Fibroblast of skin of abdomen (primary cell): ENCODE results near the gene PROX2.

Experiments
- DNase-seq: peaks from one replicate; pipeline ENCODE4 v3.0.0-alpha.2; 2013

The PROX2 gene

DNA sequence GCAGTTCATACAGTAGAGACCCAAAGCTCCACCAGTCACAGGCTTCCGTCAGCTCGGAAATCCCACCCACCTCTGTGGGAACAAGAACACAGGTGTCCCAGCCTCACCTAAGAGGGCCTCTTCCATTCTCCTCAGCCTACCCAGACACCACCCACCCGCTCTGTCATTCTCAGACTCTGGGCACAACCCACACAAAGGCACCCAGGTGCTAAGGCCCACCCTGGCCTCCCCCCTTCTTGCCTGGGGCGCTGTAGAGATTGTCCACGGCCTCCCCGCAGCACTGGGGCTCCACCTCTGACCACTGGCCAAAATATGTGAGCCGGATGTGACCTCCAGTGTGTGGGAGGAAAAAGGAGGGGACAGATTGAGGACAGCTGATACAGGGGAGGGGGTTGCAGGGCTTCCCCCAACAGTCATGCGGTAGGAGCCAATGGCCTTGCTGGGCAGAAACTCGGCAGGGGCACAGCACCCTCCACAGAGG lies 33.0 kb upstream of the PROX2 start:
- no peak for DNase-seq

DNA sequence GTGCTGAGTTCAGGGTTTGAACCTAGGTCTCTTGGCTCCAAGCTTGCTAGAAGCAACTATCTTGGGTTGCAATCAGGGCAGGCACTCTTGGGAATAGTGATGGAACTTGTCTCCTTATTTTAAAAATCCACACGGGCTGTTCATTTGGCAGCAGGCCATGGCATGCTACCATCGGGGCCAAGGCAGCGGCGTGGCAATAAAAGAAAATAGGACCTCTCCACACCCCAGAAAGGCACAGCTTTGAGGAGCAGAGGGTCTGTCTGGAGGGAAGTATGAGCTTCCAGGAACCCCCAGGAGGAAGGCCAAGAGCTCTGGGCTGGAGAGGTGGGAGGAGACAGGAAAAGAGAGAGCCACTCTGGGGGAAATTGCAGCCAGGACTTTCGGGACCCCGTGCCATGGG lies 31.8 kb upstream of the PROX2 start:
- no peak for DNase-seq

DNA sequence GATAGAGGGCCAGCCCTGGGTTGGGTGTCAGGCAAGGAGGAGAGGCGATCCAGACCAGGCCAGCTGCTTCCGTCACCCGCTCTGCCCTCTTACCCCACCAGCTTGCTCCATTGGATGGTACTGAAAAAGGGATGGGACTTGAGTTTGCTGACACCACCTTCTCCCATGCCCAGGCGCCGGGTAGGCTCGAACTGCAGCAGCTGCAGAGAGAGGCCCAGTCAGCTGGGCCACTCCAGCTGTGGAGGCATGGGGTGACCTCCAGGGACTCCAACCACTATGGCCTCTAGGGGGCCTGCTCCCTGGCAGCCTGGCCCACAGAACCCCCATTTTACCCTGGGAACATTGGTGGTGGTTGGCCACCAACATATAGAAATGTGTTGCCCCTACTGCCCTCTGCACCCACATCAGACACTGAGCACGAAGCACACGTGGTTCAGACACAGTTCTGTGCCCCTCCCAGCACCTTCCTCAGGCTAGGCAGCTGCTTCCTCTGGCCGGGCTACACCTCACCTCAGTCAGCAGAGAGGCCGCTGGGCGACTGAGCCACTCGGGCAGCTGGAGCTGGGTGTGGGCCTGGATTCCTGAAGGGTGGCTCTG lies 31.1 kb upstream of the PROX2 start:
- DNase-seq: no peak

DNA sequence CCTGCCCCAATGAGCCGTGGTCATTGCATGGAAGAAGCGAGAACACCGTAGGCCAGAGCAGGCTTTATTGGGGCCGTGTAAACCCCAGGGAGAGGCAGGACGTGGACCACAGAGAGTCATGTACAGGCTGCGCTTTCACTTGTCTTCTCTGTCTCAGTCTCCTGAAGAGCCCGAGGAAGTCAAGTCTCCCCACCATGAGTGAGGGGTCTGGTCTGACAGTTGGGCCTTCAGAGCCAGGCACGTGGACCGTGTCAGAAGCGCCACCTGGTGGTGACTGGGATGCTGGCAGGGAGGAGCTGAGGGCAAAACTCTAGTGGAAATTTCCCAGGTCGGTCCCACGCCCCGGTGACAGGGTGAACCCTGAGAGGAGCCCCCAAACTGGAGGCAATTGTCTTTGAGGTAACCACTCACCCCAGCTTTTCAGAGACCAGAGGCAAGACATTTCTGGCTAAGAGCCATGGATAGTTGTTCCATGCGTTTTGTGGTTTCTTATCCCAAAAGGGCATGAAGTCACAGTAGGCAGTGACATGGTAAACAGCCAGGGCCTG lies 29.7 kb upstream of the PROX2 start:
- DNase-seq: peak; percentile 56

DNA sequence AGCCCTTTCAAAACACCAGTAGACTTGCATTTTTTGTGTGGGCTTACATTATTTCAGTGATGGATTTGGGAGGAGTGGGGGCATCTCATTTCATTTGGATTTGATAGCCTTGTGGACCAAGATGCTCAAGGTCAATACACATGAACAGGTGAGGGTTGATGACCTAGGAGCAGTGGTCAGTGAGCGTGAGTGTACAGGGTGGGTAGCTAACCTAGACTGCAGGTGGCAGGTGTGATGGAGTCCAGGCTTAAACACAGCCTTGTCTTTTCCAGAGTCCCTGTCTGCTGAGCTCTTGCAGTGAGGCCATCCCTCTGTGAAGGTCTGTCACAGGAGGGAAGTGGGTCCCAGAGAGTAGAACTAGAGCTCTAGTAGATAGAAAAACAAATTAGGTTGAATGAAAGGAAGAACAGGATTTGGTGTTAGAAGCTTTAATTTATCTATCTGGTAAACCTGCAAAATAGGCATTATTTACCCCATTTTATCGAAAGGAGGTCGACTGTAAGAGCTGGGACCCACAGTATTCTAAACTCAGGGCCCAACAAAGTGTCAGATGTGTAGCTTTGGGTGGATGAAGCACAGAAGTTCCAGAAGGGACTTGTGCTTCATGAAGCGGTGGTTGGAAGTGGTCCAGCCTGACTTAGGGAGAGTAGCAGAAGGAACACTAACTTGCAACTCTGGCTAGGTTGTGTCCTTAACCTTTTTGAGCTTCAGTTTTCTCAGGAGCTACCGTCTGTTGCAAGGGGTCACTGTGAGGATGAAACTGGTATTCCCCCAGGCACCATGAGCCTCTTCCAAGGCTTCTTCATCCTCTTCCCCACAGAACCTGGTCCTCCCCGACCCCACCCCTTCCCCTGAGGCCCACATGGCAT lies 28.9 kb upstream of the PROX2 start:
- DNase-seq: no peak

DNA sequence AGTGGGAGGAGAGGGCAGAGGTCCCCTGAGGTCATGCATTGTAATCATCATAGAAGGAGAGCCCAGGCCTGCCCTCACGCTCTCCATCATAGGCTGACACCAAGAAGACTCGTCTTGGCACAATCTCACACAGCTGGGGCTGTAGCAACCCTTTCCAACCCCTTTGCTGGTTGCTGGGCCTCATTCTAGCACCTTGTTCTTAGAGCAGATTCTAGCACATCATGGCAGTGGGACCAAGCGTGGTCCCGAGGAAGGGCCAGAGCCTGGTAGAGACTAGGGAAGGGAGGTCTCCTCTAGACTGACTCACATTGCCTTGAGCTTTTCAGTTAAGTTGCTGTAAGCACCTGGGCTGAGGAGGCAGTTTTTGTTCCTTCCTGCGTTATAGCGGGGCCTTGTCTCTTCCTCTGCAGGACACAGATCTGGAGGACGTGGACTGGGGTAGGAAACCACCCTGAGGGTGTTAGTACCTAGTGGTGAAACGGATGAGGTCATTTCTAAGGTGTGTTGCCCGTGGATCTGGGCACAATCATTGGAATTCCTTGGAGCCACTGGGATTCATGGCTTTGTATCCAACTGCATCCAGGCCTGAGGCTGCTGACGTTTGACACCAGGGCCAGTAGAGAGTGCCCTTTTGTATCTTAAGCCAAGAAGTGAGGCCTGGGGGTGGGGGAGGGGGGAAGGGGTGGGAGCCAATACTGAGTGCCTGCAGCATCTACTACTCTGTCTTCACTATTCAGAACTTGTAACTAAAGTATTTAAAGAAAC lies 27.2 kb upstream of the PROX2 start:
- no peak for DNase-seq

DNA sequence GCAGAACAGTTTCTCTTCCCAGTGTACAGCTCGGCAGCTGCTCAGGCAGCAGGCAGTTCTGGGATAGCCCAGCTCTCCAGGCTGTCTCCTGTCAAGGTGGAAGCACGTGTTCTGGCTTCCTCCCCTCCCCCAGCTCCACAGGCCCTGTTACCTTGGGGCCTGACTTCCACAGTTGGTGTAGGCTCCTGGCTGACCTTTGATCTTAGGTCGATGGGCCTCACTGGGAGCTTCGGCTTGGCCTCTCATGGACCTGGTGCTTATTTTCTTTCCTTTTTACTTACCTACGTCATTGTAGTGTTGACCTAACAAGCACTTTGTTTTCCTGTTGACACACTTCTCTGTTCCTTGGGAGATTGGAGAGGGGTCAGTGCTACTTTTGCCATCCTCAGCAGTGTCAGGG lies 22.7 kb upstream of the PROX2 start:
- no peak for DNase-seq

DNA sequence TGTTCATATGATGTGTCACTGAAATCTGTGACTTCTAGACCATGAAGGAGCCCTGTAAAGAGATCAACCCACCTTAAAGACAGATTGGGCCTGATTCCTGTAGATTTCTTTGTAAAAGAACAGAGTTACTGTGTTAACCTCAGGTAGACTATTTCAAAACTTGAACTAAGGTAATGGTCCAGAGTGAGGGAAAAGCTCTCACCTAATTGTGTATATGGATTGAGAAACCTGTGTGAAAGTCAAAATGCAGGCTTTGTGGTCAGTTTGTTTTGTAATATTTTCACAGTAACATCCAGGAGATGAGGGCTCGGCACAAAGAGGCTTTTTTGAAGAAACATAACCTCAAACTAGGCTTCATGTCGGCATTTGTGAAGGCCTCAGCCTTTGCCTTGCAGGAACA lies 22.1 kb upstream of the PROX2 start:
- DNase-seq: no peak

DNA sequence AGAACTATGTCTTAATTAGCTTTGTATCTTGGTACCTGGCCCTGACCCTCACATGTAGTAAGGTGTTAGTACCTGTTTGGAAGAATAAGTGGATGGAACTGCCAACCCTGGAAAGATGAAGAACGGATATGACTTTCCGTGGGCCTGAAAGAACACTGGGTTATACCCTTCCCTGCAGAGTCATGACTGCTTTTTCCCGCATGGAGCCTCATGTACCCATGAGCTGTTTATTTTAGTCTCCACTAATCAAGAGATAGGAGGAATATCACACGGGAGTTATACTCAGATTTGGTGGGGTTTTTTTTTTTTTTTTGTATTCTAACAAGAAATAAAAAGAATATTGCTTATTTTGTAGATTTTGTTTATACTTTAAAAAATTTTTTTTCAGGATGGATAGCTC lies 21.7 kb upstream of the PROX2 start:
- DNase-seq: no peak

DNA sequence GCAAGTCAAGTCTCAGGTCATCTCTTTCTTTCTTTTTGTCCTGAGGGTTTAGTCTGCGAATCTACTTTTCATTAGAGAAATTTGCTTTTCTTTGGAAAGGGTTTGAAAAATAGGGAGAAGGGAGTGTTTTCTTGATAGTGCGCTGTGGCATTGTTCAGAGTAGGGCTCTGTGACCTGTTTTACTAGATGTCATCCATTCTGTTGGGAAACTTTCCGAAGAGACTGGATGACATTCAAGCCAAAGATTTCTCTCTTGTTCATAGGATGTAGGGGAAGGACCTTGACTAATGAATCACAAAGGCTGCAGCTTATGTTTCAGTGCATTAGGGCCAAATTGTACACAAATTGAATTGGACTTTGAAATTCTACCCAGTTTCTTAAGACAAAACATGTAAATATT lies 20.5 kb upstream of the PROX2 start:
- no peak for DNase-seq

DNA sequence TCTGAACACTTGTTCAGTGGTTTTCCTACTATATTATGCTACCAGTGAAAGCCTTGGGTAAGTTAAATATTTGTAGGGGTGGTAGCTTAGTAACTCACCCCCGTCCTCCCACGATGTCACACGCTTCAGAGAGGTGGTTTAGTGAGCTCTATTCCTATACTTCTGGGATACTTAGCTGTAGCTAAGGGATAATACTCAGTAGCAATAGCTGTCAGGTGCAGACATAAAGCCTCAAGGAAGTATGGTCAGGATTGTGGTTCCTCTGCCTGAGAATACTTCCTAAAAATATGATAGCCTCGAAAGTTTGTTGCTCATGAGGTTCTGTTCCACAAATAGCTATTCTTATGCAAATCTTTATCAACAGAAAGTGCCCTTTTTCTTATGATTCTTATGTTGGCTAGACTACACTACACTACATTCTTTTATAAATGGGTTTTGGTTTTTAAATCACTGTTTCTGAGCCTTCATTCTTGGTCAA lies 17.7 kb upstream of the PROX2 start:
- no peak for DNase-seq

DNA sequence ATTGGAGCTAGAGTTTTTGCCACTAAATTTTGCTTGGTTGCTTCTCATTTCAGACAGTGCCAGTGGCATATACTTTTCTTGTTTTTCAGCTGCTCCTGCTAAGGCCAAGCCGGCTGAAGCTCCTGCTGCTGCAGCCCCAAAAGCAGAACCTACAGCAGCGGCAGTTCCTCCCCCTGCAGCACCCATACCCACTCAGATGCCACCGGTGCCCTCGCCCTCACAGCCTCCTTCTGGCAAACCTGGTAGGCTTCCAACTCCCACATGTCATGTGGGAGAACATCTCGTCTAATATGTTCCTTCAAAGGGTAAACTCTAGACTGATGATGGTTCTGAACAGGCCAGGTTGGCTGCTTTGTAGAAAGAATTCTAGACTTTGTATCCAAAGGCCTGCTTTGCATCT lies 16.8 kb upstream of the PROX2 start:
- no peak for DNase-seq

DNA sequence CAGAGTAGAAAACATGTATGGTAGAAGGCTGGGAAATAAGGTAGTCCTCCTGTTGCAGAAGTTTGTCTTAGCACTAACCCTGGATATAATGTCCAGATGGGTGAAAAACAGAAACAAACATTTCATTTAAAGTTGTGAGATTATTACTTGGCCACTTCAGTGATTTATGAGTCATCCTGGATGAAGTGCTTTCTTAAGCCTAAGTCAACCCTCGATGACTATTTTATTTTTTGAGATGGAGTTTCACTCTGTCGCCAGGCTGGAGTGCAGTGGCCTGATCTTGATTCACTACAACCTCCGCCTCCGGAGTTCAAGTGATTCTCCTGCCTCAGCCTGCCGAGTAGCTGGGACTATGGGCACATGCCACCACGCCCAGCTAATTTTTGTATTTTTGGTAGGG lies 15.9 kb upstream of the PROX2 start:
- no peak for DNase-seq

DNA sequence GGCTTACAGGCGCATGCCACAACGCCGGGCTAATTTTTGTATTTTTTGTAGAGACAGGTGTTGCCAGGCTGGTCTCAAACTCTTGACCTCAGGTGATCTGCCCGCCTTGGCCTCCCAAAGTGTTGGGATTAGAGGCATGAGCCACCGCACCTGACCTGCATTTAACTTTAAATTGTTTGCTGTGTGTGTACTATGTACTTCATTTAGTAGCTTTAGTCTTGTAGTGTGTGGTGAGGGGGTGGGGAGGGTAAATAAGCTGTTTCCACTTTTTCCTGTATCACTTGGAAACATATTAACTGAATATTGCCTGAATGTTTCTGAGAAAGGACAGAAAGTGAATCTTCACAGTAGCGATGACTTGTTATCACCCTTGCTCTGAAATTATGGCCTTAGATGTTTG lies 14.3 kb upstream of the PROX2 start:
- no peak for DNase-seq

DNA sequence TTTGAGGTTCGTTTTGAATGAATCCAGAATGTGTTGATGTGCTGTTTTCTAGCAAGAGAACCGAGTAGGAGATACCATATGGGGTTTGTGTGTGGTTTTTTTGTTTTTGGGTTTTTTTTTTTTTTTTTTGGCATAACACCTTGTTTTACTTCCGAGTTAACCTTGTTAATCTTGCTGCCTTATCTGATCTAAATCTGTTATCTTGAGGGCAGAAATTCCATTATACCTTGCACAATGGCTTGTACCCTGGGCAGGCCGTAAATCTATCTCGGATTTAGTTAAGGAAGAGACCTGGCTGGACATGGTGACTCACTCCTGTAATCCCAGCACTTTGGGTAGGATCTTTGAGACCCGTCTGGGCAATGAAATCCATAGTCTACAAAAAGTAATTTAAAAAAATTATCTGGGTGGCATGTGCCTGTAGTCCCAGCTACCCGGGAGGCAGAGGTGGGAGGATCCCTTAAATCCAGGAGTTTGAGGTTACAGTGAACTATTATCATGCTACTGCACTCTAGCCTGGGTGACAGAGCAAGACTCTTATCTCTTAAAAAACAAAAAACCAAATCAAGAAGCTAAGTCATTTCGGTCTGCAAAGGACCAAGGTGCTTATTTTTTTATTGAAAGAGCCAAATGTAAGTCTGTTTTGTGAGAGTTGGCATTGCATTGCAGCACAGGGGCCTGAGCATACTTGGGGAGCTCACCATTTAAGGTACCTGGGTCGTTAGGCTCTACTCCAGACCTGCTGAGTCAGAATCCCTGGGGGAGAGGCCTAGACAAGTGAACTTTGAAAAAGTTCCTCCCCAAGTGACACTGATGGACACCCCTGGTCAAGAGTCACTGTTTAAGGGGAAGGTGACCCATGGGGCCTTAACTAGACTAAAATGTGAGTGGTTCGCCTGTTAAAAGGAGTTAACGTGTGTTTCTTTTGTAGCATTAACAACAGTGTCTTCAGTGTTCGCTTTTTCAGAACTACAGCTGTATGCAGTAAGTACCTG lies 12.5 kb upstream of the PROX2 start:
- peak; percentile 49 for DNase-seq

DNA sequence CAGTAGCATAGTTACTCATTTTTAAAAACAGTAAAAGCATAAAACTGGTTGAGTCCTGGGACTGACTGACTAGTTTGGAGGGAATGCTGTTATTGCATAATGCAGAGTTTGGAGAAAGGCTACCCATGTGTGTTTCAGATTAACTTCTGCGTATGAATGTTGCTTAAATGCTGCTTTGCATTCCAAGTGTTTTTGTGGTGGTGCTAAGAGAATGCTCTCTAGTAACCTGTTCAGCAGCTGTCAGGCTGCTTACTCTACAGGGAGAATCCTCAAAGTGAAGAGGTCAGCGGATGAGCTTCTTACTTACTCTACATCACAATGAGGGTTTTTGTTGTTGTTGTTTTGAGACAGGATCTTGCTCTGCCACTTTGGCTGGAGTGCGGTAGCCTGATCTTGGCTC lies 10.1 kb upstream of the PROX2 start:
- DNase-seq: peak; percentile 96

DNA sequence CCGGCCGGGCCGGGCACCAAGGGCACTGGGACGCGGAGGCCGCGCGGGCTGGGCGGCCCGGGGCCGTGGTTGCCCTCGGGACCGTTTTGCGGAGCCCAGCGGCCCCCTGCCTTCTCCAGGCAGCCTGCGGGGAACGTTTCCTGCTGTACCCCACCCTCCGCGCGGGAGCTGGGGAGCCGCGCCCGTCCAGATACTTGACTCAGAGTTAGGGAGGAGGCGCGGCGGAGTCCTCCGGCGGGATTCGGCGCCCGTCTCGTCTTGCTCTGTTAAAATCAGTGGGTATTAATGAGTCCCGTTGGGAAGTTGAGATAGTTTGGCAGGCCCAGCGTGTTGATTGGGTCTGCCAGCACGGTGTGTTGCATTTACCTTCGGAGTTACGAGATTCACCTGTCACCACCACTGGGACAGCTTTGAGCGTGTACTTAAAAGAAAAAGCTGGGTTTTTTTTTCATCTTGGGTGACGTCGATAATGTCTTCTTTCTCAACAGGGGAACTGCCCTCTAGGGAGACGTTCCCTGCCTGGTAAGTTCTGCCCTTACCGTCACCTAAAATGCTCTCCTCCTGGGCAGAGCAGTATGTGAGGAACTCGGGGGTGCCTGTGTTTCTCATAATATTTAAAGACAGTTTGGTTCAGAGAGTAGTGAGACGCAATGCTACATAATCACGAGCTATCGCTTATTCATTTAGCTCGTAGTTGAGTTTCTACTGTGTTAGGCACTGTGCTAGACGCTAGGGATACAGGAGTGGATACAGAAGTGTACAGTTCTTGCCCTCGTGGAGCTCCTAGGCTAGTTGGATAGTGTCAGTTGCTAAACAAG lies 6.4 kb upstream of the PROX2 start:
- no peak for DNase-seq

DNA sequence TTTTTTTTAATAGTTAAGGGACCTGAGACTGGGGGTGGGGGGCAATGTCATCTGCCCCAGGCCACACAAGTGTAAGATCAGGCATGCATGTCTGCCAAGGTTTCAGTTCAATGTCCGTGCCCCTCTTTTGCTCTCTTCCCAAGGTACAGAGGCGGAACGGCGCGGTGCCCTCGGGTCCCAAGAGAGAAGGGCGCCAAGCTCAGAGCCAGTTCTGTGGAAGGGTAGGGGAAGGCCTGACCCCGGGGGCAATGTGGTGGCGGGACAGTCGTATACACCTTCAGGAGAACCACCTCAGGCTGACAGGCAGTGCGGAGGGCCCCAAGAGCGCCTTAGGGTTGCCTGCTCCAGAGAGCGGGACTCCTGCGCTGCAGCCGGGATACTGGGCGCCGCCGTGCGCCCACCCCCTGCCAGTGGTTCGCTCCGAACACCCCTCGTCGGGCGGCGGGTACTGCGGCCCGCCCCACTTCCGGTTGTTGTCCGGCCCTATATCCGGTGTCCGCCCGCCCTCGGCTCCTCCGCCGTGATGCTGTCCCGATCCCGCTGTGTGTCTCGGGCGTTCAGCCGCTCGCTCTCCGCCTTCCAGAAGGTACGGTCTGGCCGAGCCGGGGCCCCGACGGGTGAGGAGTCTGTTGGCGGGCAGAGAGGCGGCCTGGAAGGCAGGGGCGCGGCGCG lies 5.6 kb upstream of the PROX2 start, which contains the start of gene DLST:
DLST (plus strand) TSS at position 486 of the 672 bp plus-strand sequence; CDS start at position 524, 38 bp downstream.
- DNase-seq: peak; percentile 86

DNA sequence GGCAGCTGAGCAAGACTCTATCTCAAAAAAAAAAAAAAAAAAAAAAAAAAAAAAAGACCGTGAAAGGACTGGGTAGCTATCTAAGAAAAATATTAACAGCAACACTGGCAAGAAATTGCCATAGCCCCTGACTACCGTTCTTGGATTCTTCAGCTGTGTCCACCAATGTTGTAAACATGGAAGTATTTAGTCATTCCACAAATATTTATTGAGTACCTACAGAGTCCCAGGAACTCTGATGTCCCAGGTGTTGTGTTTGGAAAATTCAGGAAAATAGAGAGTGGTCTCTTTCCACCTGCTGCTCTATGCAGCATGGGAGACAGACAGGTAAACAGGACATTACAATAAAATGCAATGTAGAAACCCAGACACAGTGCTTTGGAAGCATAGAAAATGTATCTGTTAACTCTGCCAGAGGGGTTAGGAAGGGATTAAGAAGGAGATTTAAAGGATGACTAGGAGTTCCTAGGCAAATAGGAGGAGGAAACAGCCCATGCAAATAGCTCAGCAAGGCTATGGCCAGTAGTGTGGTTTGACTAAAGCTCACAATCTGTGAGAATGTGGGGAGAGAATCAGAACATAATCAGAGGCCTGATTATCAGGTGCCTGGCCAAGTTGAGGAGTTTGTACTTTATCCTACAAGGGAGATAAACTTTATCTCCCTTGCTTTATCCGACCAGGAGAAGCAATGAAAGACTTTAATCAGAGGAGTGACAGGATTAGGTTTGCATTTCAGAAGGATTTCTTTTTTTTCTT lies 3.7 kb upstream of the PROX2 start:
- DNase-seq: no peak
